Measurements from ENCODE around the gene TREM1. TPM values are rescaled to one million over a fixed set of nuclear protein-coding genes. Genes with fewer than 3 reads are reported as not detected.

Gene TREM1
- total RNA-seq, 4 donors from 2014 or later, result 0.59 to 2.3 (median 1.0) TPM

GRCh38 chr6:41228616-41229015, 57.9 kb downstream of the TREM1 start:
- H3K27ac ChIP-seq, result no peak overlapping the region
- WGBS, 2 donors, result 32 to 41% methylated on average over 4 to 5 of the region's 5 CpGs
- H3K36me3 ChIP-seq, result no peaks in the 10 kb centered on the region
- peaks cover 0 to 60% (median 2%) of the 10 kb centered on the region in 4 donors for H3K27me3 ChIP-seq
- intact Hi-C loops (cut with DNase I), result no loop called here
- DNase-seq, result no peak
- TF ChIP-seq CTCF (IDR thresholded peaks at IDR 0.05) (no peak), POLR2A (IDR thresholded peaks at IDR 0.05) (no peak)
- H3K9me3 ChIP-seq, result no peaks in the 10 kb centered on the region
- H3K4me1 ChIP-seq, result no peaks in the 10 kb centered on the region
- H3K4me3 ChIP-seq, result no peak overlapping the region

GRCh38 chr6:41228096-41228495, 58.4 kb downstream of the TREM1 start, which contains the start of gene TREML4:
TREML4 (plus strand) TSS chr6:41228349; CDS start chr6:41228428, 79 bp downstream.
- no peak for TF ChIP-seq CTCF (IDR thresholded peaks at IDR 0.05)
- no peak for TF ChIP-seq POLR2A (IDR thresholded peaks at IDR 0.05)
- no peak within 1 kb of the TSS for H3K27ac ChIP-seq
- H3K9me3 ChIP-seq, result no peaks in the 10 kb centered on the region
- H3K36me3 ChIP-seq, result no peaks in the 10 kb centered on the region
- 80% methylated on average over 1 of the region's 5 CpGs; no CpG with 5 or more reads in 1 of the 2 donors for WGBS, 2 donors
- H3K4me1 ChIP-seq, result no peaks in the 10 kb centered on the region
- H3K4me3 ChIP-seq, result no peak within 1 kb of the TSS
- peaks cover 0 to 65% (median 2%) of the 10 kb centered on the region in 4 donors for H3K27me3 ChIP-seq
- intact Hi-C loops (cut with DNase I), result no loop called here
- DNase-seq, result no peak

- no peaks in the 10 kb centered on the region for H3K36me3 ChIP-seq
- DNase-seq, result no peak
Observed at GRCh38 chr6:41226752-41227151, 59.7 kb downstream of the TREM1 start.

GRCh38 chr6:41224800-41225199, 61.7 kb downstream of the TREM1 start:
- WGBS, 2 donors, result 86 to 90% methylated on average over 1 of the region's 1 CpG
- DNase-seq, result no peak
- H3K27ac ChIP-seq, result no peak overlapping the region
- TF ChIP-seq POLR2A (IDR thresholded peaks at IDR 0.05) (no peak), CTCF (IDR thresholded peaks at IDR 0.05) (no peak)
- no peaks in the 10 kb centered on the region for H3K36me3 ChIP-seq
- peaks cover 0 to 6% (median 0%) of the 10 kb centered on the region in 3 donors for H3K9me3 ChIP-seq
- intact Hi-C loops (cut with DNase I), result no loop called here
- H3K4me1 ChIP-seq, result no peaks in the 10 kb centered on the region
- peaks cover 0 to 58% (median 0%) of the 10 kb centered on the region in 4 donors for H3K27me3 ChIP-seq
- H3K4me3 ChIP-seq, result no peak overlapping the region

More at GRCh38 chr6:41226752-41227151, 59.7 kb downstream of the TREM1 start:
- intact Hi-C loops (cut with DNase I), result no loop called here
- Histone ChIP-seq H3K9me3 (no peaks in the 10 kb centered on the region), H3K27me3 (peaks cover 0 to 70% (median 2%) of the 10 kb centered on the region in 4 donors), H3K4me3 (no peak overlapping the region), H3K27ac (no peak overlapping the region), H3K4me1 (no peaks in the 10 kb centered on the region)
- WGBS, 2 donors, result 41 to 52% methylated on average over 3 of the region's 3 CpGs
- TF ChIP-seq POLR2A (IDR thresholded peaks at IDR 0.05) (no peak), CTCF (IDR thresholded peaks at IDR 0.05) (no peak)

Small RNA genes within 50 kb of the gene (small RNA-seq; reads per million reads assigned to genes)
- gene AL391903.2, result 0 reads per million in 4 donors
- gene AL391903.3, result 0 reads per million in 4 donors
- gene RNA5SP207, result 0.57 to 4.5 (median 2.1) reads per million in 4 donors
- gene RNU6-643P, result 0 reads per million in 4 donors

Other genes with a start within 250 kb of the TREM1 start
- 1 to 10 TPM in 2 of 4 donors, under 1 TPM in 2; 0.42 to 1.2 (median 0.81) TPM for gene UNC5CL, start 247.5 kb downstream of the TREM1 start, total RNA-seq
- gene TSPO2, start 244.2 kb downstream of the TREM1 start, total RNA-seq, result not detected
- gene APOBEC2, start 233.5 kb downstream of the TREM1 start, total RNA-seq, result 1 to 10 TPM in 1 of 4 donors, not detected in 3; 2.2 TPM
- 10 to 100 TPM in 3 of 4 donors, 1 to 10 TPM in 1; 8.6 to 30.0 (median 16.1) TPM for gene OARD1, start 214.3 kb downstream of the TREM1 start, total RNA-seq
- 10 to 100 TPM in 3 of 4 donors, 1 to 10 TPM in 1; 9.0 to 16.4 (median 14.0) TPM for gene NFYA, start 213.7 kb downstream of the TREM1 start, total RNA-seq
- gene TREML1, start 132.3 kb downstream of the TREM1 start, total RNA-seq, result not detected
- 1 to 10 TPM in 1 of 4 donors, under 1 TPM in 2, not detected in 1; 0.70 to 7.3 (median 0.95) TPM for gene TREM2, start 123.6 kb downstream of the TREM1 start, total RNA-seq
- gene TREML2, start 85.5 kb downstream of the TREM1 start, total RNA-seq, result under 1 TPM in 1 of 4 donors, not detected in 3; 0.26 TPM
- gene TREML4, start 58.3 kb downstream of the TREM1 start, total RNA-seq, result not detected
- under 1 TPM in 1 of 4 donors, not detected in 3; 0.26 TPM for gene NCR2, start 48.9 kb upstream of the TREM1 start, total RNA-seq

All from esophagus squamous epithelium (tissue), 5 donors.